ENCODE data around the gene PIK3C3.
A peak's percentile ranks its signal among the peaks of the same experiment; 100 is the strongest.

- no peak for TF ChIP-seq TCF4 (CRISPR knock-in tag; IDR thresholded peaks at IDR 0.05; ENCODE audit: borderline replicate concordance)
- no peak for TF ChIP-seq ZFP30 (CRISPR knock-in tag; IDR thresholded peaks at IDR 0.05)
- TF ChIP-seq ZFP3 (CRISPR knock-in tag; IDR thresholded peaks at IDR 0.05): peak; percentile 86; the same call in 1 of the 2 replicates
- no peak for TF ChIP-seq ZNF565 (CRISPR knock-in tag; conservative IDR thresholded peaks at IDR 0.05; ENCODE audit: low read depth)
- TF ChIP-seq OSR1 (CRISPR knock-in tag; IDR thresholded peaks at IDR 0.05): 0 out of 2 replicates have a peak, but pooled peaks have one; percentile 62
- TF ChIP-seq ARNTL (CRISPR knock-in tag; IDR thresholded peaks at IDR 0.05; ENCODE audit: borderline replicate concordance, low read depth): no peak
Measured at GRCh38 chr18:42086288-42086687, 131.3 kb downstream of the PIK3C3 start.
